GM13976 (cell line): ENCODE results near the gene ZNF554.

Source experiments
- DNase-seq: peaks from one replicate; pipeline ENCODE4 v3.0.0; 2012; ENCODE audit warnings: low spot score
- in situ Hi-C: fragments of 300-500 bp; cut with MboI; formaldehyde crosslinking; loops from one replicate; pipeline ENCODE4 v1.12.0; 2022; ENCODE audit warnings: low sequenced_read_pairs, mixed read lengths, inconsistent platforms; ENCODE audit not compliant: unreplicated experiment
- TF ChIP-seq, protein P1 (sequence below): IDR thresholded peaks from 2 replicates; pipeline ENCODE4 v1.5.1; 2012; ENCODE audit warnings: borderline replicate concordance, mild to moderate bottlenecking; ENCODE audit not compliant: insufficient read depth; ENCODE audit errors: extremely low read depth, missing control alignments, control extremely low read depth

Gene ZNF554

GRCh38 chr19:2847507-2847906, 27.8 kb downstream of the ZNF554 start:
- DNase-seq, result no peak
- TF ChIP-seq, protein P1, sequence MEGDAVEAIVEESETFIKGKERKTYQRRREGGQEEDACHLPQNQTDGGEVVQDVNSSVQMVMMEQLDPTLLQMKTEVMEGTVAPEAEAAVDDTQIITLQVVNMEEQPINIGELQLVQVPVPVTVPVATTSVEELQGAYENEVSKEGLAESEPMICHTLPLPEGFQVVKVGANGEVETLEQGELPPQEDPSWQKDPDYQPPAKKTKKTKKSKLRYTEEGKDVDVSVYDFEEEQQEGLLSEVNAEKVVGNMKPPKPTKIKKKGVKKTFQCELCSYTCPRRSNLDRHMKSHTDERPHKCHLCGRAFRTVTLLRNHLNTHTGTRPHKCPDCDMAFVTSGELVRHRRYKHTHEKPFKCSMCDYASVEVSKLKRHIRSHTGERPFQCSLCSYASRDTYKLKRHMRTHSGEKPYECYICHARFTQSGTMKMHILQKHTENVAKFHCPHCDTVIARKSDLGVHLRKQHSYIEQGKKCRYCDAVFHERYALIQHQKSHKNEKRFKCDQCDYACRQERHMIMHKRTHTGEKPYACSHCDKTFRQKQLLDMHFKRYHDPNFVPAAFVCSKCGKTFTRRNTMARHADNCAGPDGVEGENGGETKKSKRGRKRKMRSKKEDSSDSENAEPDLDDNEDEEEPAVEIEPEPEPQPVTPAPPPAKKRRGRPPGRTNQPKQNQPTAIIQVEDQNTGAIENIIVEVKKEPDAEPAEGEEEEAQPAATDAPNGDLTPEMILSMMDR, result no peak
- in situ Hi-C loops, result no loop called here

GRCh38 chr19:2848616-2849015, 28.9 kb downstream of the ZNF554 start:
- in situ Hi-C loops, result no loop called here
- DNase-seq, result no peak

DNA sequence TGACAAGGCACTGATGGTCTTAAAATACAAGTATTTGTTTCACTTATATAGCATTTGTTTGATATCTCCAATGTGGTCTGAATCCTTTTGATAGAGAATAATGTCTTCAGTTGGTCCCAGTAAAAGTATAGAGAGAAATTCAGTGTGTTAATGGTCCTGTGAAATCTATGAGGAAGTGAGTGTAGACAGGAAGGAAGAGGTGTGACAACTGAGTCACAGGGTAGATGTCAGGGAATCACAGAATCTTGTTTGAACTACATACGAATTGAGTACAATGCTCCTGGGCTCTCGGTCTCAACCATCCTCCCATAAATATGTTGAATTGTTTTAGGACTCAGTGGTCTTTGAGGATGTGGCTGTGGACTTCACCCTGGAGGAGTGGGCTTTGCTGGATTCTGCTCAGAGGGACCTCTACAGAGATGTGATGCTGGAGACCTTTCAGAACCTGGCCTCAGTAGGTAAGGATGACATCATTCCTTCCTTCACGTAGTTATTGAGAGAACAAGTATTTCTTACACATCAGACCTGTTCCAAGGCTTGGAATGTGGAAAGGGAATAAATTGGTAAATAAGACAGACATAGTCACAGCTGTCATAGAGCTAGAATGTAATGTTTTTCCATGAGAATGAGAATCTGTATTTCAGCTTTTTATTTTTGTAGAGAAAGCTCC, 30.7 kb downstream of the ZNF554 start:
- in situ Hi-C loops, result no loop called here
- TF ChIP-seq, protein P1, result no peak
- no peak for DNase-seq

More at GRCh38 chr19:2848616-2849015, 28.9 kb downstream of the ZNF554 start:
- TF ChIP-seq, protein P1, result no peak

DNA sequence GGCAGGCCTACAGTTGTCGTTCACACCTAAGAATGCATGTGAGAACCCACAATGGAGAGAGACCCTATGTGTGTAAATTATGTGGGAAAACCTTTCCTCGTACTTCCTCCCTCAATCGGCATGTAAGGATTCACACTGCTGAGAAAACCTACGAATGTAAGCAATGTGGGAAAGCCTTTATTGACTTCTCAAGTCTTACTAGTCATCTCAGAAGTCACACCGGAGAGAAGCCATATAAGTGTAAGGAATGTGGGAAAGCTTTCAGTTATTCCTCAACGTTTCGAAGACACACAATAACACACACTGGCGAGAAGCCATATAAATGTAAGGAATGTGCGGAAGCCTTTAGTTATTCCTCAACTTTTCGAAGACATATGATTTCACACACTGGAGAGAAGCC, 32.9 kb downstream of the ZNF554 start:
- in situ Hi-C loops, result no loop called here

GRCh38 chr19:2853015-2853606, 33.4 kb downstream of the ZNF554 start:
- TF ChIP-seq, protein P1, result no peak
- no peak for DNase-seq
- in situ Hi-C loops, result no loop called here

More for the DNA sequence above, 32.9 kb downstream of the ZNF554 start:
- TF ChIP-seq, protein P1, result no peak
- DNase-seq, result no peak

DNA sequence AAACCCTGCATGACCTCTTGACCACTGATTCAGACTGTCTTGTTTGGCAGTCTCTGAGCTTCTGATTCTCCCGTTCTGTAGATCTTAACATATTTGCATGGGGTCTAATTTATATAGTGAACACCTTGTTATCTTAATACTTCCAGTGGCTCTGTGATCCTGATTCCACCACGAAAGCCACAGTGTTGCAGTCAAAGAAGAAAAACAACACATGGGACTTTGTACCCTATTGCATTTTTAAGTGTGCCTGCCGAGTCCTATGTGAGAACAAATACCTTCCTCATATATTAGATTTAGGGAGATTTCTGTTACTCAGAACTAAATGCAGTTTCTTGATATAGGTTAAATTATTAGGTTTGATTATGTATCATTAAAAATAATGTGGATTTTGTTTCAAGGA, 35.2 kb downstream of the ZNF554 start:
- no peak for DNase-seq
- in situ Hi-C loops, result no loop called here
- TF ChIP-seq, protein P1, result no peak
